ENCODE measurements around the gene TADA2A.

Gene TADA2A

GRCh38 chr17:37365589-37365988 lies 41.1 kb upstream of the TADA2A start:
- Histone ChIP-seq H3K4me1 (ENCODE audit: control insufficient read depth, low read length) (no peaks in the 10 kb centered on the region), H3K4me2 (ENCODE audit: low read length) (no peak overlapping the region), H3K27me3 (ENCODE audit: control insufficient read depth, low read length) (no peaks in the 10 kb centered on the region), H3K27ac (ENCODE audit: low read depth, low read length) (no peak overlapping the region), H3K79me2 (ENCODE audit: control insufficient read depth, low read length) (no peaks in the 10 kb centered on the region), H4K20me1 (ENCODE audit: control insufficient read depth, insufficient read depth, low read depth, low read length) (no peaks in the 10 kb centered on the region), H3K9me3 (ENCODE audit: control insufficient read depth, insufficient read depth, low read length) (no peaks in the 10 kb centered on the region), H3K4me3 (ENCODE audit: low read length) (no peak overlapping the region), H3K36me3 (ENCODE audit: control insufficient read depth, low read length) (no peaks in the 10 kb centered on the region), H3K9me2 (replicated peaks; ENCODE audit: control insufficient read depth, low read length) (no peaks in the 10 kb centered on the region), H3F3A (ENCODE audit: control insufficient read depth, insufficient read depth) (0 out of 2 replicates have a peak, but pooled peaks cover 4% of the 10 kb centered on the region)
- no peak for TF ChIP-seq EZH2phosphoT487 (IDR thresholded peaks at IDR 0.05; ENCODE audit: borderline replicate concordance, low read length)
- TF ChIP-seq, protein P1, sequence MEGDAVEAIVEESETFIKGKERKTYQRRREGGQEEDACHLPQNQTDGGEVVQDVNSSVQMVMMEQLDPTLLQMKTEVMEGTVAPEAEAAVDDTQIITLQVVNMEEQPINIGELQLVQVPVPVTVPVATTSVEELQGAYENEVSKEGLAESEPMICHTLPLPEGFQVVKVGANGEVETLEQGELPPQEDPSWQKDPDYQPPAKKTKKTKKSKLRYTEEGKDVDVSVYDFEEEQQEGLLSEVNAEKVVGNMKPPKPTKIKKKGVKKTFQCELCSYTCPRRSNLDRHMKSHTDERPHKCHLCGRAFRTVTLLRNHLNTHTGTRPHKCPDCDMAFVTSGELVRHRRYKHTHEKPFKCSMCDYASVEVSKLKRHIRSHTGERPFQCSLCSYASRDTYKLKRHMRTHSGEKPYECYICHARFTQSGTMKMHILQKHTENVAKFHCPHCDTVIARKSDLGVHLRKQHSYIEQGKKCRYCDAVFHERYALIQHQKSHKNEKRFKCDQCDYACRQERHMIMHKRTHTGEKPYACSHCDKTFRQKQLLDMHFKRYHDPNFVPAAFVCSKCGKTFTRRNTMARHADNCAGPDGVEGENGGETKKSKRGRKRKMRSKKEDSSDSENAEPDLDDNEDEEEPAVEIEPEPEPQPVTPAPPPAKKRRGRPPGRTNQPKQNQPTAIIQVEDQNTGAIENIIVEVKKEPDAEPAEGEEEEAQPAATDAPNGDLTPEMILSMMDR (IDR thresholded peaks at IDR 0.05; ENCODE audit: low read depth, low read length, poor library complexity, severe bottlenecking), result no peak

DNA sequence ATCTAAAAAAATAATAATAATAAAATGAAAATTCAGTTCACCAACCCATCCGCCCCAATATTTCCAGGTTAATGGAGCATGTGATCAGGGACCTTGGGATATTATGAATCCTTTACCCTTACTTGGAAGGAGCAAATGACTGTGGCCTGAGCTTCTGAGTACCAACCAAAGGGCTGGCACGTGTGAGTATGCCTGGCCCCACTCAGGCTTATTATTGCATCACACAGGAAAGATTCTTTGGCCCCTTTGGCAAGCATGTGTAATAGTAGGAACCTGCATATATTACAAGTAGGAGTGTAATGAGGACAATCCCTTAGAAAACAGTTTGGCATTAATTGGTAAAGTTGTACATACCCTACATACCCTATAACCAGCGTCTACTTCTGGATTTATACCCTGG lies 38.1 kb upstream of the TADA2A start:
- H3K79me2 ChIP-seq (ENCODE audit: control insufficient read depth, low read length), result no peaks in the 10 kb centered on the region
- no peaks in the 10 kb centered on the region for H3K9me3 ChIP-seq (ENCODE audit: control insufficient read depth, insufficient read depth, low read length)
- H3K27me3 ChIP-seq (ENCODE audit: control insufficient read depth, low read length), result no peaks in the 10 kb centered on the region
- H3K27ac ChIP-seq (ENCODE audit: low read depth, low read length), result no peak overlapping the region
- H3K4me2 ChIP-seq (ENCODE audit: low read length), result no peak overlapping the region
- no peak overlapping the region for H3K4me3 ChIP-seq (ENCODE audit: low read length)
- no peaks in the 10 kb centered on the region for H3K36me3 ChIP-seq (ENCODE audit: control insufficient read depth, low read length)
- no peaks in the 10 kb centered on the region for H3F3A ChIP-seq (ENCODE audit: control insufficient read depth, insufficient read depth)
- H4K20me1 ChIP-seq (ENCODE audit: control insufficient read depth, insufficient read depth, low read depth, low read length), result no peaks in the 10 kb centered on the region
- H3K9me2 ChIP-seq (replicated peaks; ENCODE audit: control insufficient read depth, low read length), result no peaks in the 10 kb centered on the region
- H3K4me1 ChIP-seq (ENCODE audit: control insufficient read depth, low read length), result peaks cover 2% of the 10 kb centered on the region
- no peak for TF ChIP-seq EZH2phosphoT487 (IDR thresholded peaks at IDR 0.05; ENCODE audit: borderline replicate concordance, low read length)
- TF ChIP-seq, protein P1 (IDR thresholded peaks at IDR 0.05; ENCODE audit: low read depth, low read length, poor library complexity, severe bottlenecking), result no peak

DNA sequence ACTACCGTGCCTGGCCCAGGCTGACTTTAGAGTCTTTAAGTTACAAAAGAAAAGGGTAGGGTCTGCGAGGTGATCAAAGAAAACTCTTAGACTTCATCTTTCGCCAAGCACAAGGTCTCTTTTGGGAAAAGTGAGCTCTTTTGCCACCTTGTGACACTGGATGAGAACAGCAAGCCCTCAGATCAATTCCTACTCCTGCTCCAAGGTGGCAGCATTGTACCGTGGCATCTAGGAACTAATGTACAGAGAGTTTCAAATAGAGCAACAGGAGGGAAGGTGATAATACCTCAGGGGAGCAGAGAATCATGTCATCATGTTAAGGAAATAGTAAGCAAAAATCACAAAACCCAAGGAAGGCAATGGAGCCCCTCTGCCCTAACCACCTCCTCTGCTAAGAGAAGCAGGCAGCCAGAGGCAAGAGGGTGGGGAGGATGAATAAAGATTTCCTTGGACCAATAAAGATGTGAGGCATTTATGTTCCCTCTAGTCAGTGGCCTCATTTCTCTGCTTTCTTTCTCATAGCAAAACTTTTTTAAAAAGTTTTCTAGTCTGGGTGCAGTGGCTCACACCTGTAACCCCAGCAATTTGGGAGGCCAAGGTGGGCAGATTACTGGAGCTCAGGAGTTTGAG lies 33.0 kb upstream of the TADA2A start:
- Histone ChIP-seq H3K36me3 (ENCODE audit: control insufficient read depth, low read length) (no peaks in the 10 kb centered on the region), H3K79me2 (ENCODE audit: control insufficient read depth, low read length) (no peaks in the 10 kb centered on the region), H3K27ac (ENCODE audit: low read depth, low read length) (no peak overlapping the region), H3K27me3 (ENCODE audit: control insufficient read depth, low read length) (no peaks in the 10 kb centered on the region), H3K4me3 (ENCODE audit: low read length) (no peak overlapping the region), H4K20me1 (ENCODE audit: control insufficient read depth, insufficient read depth, low read depth, low read length) (no peaks in the 10 kb centered on the region), H3K4me2 (ENCODE audit: low read length) (no peak overlapping the region), H3K4me1 (ENCODE audit: control insufficient read depth, low read length) (peaks cover 5% of the 10 kb centered on the region), H3K9me2 (replicated peaks; ENCODE audit: control insufficient read depth, low read length) (no peaks in the 10 kb centered on the region), H3F3A (ENCODE audit: control insufficient read depth, insufficient read depth) (no peaks in the 10 kb centered on the region), H3K9me3 (ENCODE audit: control insufficient read depth, insufficient read depth, low read length) (no peaks in the 10 kb centered on the region)
- TF ChIP-seq, protein P1 (IDR thresholded peaks at IDR 0.05; ENCODE audit: low read depth, low read length, poor library complexity, severe bottlenecking), result peak; percentile 99
- TF ChIP-seq EZH2phosphoT487 (IDR thresholded peaks at IDR 0.05; ENCODE audit: borderline replicate concordance, low read length), result no peak
